PC-9 (cell line): ENCODE data around the gene FDPS.

Experiments
- EZH2 ChIP-seq: fragments of 200-600 bp; sonication (generic); IDR thresholded peaks from 2 replicates; pipeline ENCODE4 v1.8.0; 2017; ENCODE audit warnings: antibody characterized with exemption, low read depth
- TF ChIP-seq, protein P1 (sequence below): fragments of 200-600 bp; sonication (generic); conservative IDR thresholded peaks from 2 replicates; pipeline ENCODE4 v1.6.1; 2017; ENCODE audit warnings: mixed run types, antibody characterized with exemption, mild to moderate bottlenecking, moderate library complexity

DNA sequence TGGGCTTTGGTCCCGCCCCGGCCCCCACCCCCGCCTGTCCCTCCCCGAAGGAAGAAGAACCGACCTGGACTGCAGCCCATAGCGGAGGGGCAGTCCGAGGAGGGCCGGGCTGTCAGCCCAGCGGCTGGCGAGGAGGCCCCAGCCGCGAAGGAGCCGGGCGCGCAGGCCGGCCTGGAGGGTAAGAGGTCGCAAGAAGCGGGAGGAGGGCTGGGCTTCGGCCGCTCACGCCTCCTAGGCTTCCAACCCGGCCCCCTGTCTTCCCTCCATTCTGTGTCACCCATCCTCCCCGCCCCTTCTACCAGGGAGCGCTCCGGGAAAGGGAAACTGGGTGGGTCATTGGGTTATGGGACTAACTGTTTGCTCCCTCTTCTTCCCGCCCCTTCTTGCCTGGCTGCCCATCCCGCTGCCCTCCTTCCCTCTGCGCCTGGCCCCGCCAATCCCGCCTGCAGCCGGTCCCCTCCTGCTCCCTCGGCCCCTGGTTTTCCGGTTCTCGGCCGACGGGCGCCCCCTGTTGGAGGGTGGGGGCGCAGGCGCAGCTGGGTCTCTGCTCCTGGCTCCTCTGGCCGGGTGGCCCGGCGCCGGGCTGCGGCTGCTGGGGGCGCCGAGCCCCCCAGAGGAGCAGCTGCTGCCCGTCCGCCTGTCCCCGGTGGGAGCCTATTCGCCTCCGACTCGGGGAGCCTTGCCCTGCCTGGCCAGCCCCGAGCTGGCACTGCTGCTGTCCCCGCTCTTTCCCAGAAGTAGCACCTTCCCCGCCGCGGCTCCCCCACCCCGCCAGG, 14.5 kb downstream of the FDPS start:
- TF ChIP-seq, protein P1, sequence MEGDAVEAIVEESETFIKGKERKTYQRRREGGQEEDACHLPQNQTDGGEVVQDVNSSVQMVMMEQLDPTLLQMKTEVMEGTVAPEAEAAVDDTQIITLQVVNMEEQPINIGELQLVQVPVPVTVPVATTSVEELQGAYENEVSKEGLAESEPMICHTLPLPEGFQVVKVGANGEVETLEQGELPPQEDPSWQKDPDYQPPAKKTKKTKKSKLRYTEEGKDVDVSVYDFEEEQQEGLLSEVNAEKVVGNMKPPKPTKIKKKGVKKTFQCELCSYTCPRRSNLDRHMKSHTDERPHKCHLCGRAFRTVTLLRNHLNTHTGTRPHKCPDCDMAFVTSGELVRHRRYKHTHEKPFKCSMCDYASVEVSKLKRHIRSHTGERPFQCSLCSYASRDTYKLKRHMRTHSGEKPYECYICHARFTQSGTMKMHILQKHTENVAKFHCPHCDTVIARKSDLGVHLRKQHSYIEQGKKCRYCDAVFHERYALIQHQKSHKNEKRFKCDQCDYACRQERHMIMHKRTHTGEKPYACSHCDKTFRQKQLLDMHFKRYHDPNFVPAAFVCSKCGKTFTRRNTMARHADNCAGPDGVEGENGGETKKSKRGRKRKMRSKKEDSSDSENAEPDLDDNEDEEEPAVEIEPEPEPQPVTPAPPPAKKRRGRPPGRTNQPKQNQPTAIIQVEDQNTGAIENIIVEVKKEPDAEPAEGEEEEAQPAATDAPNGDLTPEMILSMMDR: peak; percentile 94
- no peak for TF ChIP-seq EZH2
